HG02588 (cell line): ENCODE measurements around the gene RAB3B.
"Not testable (repeated sequence)": the region's sequence is repeated elsewhere in the genome, so short reads cannot be mapped to it uniquely, and the experiment has no call there.

Experiments
- ATAC-seq: cut with Tn5 transposase; IDR thresholded peaks from one replicate; pipeline ENCODE4 v1.9.1; 2021; ENCODE audit warnings: mild to moderate bottlenecking, moderate library complexity; ENCODE audit not compliant: unreplicated experiment

Gene RAB3B

DNA sequence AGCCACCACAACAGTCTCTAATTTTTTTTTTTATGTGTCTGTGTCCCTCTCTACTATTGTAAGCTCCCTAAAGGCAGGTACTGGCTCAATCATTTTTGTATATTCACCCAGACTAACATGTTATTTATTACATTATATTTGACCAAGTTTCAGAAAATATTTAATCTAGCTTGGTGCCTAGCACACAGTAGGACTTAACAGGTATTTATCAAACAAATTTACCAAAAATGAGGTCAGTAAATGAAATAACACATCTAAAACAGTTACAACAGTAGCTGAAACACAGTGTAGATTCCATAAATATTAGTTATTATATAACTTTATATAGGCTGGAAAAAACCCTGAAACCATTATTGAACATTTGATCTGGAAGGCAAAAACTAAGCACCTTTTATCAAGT is 114.7 kb downstream of the RAB3B start:
- no peak for ATAC-seq

DNA sequence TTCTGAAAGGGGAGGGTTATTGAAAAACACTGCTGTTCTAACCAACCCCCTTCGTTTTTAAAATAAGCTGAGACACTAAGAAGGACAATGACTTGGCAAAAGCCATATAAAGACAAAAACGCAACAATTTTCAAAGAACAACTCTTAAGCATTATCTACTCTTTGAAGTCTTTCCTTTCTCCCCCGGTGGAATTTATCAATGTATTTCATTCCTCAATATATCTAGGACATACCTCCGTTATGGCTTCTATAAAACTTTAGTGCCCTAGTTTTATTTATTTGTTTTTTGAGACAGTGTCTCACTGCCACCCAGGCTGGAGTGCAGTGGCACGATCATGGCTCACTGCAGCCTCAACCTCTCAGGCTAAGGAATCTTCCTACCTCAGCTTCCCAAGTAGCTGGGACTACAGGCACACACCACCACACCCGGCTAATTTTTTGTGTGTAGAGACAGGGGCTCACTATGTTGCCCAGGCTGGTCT is 115.2 kb downstream of the RAB3B start:
- no peak for ATAC-seq

DNA sequence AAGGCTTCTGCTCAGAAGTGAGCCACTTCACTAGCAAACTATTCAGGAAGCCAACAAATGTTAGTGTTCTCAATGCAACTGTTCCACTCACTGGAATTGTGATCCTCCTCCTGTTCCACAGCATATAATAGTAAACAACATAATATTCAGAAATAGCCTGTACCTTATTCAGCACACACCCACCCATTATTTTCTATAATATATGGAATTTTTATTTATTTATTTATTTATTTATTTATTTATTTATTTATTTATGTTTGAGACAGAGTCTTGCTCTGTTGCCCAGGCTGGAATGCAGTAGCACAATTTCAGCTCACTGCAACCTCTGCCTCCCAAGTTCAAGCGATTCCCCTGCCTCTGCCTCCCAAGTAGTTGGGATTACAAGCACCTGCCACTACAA is 117.2 kb downstream of the RAB3B start:
- ATAC-seq, result not testable (repeated sequence)

DNA sequence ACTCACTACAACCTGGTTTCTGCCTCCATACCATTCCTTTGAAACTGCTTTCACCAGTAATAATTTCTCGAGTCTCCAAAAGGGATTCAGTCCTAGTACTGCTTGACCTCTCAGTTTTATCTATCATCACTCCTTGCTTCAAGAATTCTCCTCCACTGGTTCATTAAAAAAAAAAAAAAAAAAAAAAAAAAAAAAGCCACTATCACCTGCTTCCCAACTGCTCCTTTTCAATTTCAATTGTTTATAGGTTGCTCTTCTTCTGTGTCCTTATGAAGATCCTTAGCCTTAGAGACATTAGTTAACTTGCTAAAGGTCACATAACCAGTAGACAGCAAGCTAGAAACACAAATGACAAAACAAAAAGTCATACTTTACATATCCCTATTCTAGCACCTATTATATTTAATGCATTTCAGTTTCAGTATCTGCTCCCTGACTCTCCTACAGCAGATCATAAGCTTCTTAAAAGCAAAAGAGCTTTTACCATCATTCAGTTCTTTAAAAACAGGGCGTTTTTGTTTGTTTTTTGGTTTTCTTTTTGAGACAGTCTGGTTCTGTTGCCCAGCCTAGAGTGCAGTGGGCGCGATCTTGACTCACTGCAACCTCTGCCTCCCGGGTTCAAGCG is 119.0 kb downstream of the RAB3B start:
- ATAC-seq, result no peak

DNA sequence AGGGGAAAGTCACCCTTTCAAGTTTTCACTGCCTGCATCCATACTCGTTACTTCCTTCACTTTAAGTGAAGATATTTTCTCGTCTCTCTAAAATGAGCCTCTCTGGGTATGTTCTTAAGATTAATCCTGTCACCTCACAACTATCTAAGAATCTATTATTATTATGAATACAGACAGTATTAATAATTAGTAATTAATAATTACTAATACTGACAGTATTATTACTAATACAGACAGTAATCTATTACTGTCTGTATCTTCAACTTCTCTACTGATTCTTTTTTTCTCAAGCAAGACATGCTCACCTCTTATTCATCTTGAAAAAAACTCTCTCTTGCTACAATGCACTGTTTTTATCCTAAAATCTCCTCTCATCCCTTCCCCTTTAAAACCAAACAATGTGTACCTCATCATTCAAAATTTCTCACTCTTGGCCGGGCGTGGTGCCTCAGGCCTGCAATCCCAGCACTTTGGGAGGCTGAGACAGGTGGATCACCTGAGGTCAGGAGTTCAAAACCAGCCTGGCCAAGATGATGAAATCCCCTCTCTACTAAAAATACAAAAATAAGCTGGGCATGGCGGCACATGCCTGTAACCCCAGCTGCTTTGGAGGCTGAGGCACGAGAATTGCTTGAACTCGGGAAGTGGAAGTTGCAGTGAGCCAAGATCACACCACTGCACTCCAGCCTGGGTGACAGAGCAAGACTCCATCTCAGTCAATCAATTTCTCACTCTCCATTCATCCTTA is 119.7 kb downstream of the RAB3B start:
- no peak for ATAC-seq

DNA sequence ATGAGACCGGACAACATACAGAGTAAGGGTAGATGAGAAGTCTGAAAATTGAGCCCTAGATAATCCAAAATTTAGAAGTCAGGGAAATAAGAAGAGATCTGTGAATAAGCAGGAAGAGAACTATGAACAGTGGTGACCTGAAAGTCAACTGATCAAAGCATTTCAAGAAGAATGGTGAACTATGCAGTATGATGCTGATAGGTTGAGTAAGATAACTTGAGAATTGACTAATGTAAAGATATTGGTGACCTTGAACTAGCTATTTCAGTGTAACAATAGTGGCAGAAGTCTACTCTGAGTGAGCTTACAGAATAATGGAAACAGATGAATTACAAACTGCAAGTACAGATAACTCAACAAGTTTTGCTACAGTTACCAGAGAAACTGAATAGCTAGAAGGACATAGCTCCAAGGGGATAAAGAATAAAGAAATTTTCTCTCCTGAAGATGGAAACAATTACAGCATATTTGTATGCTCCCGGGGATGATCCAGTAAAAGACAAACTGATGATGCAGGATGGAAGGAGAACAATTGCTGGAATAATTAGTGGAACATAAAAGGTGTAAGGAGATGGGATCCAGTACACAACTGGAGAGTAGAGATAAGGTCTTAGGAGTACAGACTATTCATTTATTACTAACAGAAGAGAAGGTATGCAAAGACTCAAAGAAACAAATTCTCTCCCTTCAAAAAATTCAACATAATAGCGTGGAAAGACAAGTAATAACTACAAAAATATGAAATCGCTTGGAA is 122.8 kb downstream of the RAB3B start:
- no peak for ATAC-seq

DNA sequence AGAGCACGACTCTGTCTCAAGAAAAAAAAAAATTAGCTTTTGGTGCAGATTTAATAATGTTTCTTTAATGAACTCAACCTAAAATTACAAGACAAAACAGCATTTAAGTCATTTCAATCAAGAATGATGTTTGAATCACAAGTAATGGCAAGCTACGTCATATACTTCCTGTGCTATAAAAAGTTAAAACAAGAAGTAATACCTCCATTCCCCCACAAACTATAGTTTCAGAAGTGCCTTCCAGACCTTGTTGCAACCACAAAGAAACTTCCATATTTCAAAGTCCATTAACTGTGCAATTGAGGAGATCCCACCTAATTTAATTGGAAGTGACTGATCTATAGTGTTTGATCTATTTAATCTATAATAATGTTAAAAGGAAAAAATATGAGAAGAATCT is 127.1 kb downstream of the RAB3B start:
- no peak for ATAC-seq

DNA sequence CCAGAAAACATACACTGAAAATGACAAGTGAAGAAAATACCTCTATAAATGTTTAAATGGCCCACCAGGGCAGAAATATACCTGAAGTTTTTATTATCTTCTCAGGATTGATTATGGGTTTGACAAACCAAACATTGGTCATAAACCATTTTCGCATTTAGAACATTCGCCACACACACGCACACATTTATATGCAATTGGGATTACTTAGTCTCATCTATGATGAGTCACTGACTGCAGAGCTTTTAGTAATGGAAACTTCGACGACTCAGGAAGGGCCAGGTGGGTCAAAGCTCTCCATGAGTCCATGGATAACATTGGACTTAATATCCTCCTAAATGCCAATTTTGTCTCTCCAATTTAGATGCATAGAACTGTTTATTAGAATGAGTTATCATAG is 128.8 kb downstream of the RAB3B start:
- ATAC-seq, result no peak

DNA sequence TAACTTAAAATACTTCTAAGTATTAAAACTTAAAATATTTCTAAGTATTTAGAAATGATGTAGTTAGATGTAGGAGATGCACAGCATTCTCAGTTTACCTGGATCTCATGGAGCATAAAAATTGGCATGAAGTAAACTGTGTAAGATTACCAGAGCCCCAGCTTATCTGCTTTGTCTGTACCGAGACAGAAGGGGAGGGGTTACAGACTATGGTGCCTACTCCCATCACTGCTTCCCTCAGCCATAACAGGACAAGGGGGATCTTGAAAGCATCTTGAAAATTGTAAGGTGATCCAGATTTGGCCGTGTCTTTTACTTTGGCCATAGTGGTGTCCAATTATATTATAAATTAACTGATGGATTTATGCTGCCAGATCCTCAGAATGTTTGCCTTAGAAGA is 130.8 kb downstream of the RAB3B start:
- ATAC-seq, result no peak

DNA sequence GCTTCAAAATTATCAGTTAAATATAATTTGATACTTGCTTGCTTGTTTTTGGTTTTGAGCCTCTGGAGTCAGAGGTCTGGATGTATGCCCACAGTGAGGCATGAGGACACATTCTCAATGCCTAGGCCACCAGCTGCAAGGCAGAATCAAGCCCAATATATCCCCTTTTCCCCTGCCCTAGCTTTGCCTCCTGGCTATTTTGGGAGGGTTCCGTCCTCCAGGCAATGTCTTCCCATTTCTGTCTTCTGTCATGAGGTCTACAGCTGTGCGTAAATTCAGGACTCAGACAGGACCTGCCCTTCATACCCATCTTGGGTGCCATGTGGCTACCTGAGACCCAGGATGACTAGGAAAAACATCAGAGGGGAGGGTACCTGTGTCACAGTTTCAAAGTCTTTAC is 131.2 kb downstream of the RAB3B start:
- no peak for ATAC-seq

DNA sequence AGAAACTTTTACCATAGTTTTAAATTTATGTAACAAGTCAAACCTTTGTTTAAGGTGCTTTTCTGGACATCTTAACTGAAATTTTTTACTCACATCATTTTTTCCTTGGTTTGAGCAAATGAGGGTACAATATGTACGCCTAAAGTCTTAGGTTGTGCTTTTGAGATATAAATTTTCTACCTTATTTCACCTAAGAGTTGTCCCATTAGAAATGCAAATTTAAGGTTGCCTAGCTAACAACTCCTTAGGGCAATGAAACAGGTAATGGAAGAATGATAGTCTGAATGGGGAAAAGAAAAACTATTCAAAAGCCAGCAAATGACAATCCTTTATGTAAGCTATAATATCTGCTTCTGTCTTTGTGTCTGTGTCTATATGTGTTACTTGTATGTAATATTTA is 131.6 kb downstream of the RAB3B start:
- no peak for ATAC-seq
